GM23338 (cell line): ENCODE results near the gene PIRT. TPM values are rescaled to one million over a fixed set of nuclear protein-coding genes. Genes with fewer than 3 reads are reported as not detected.

ENCODE experiments used
- ATAC-seq: fragments of 200-7000 bp; cut with Tn5 transposase; 3 replicates; pipeline ENCODE4 v1.9.1; 2020
- DNase-seq: peaks from one replicate; pipeline ENCODE4 v3.0.0-alpha.2; 2015; ENCODE audit warnings: low spot score
- H2AFZ ChIP-seq: fragments of 200-600 bp; sonication (generic); 2 replicates; pipeline ENCODE4 v1.8.0; 2016; ENCODE audit warnings: antibody characterized with exemption, mild to moderate bottlenecking, moderate library complexity
- H3F3A ChIP-seq: fragments of 200-600 bp; sonication (generic); replicated peaks from 2 replicates; pipeline ENCODE4 v1.8.0; 2017; ENCODE audit warnings: antibody characterized with exemption, mixed run types, low read depth
- H3K27ac ChIP-seq: fragments of 200-600 bp; sonication (generic); 2 replicates; pipeline ENCODE4 v1.6.1; 2016; ENCODE audit warnings: low read depth
- H3K27me3 ChIP-seq: fragments of 200-600 bp; sonication (generic); 2 replicates; pipeline ENCODE4 v1.8.0; 2016; ENCODE audit warnings: mild to moderate bottlenecking, mixed run types, moderate library complexity; ENCODE audit not compliant: insufficient read depth
- H3K36me3 ChIP-seq: fragments of 200-600 bp; sonication (generic); 2 replicates; pipeline ENCODE4 v1.8.0; 2016; ENCODE audit warnings: mild to moderate bottlenecking; ENCODE audit not compliant: insufficient read depth
- H3K4me1 ChIP-seq: fragments of 200-600 bp; sonication (generic); 2 replicates; pipeline ENCODE4 v1.8.0; 2016; ENCODE audit warnings: mild to moderate bottlenecking, moderate library complexity; ENCODE audit not compliant: insufficient read depth
- H3K4me2 ChIP-seq: fragments of 200-600 bp; sonication (generic); 2 replicates; pipeline ENCODE4 v1.7.1; 2017; ENCODE audit warnings: mixed run types
- H3K4me3 ChIP-seq: fragments of 200-600 bp; sonication (generic); 2 replicates; pipeline ENCODE4 v1.6.1; 2016; ENCODE audit warnings: mixed run types
- H3K79me2 ChIP-seq: fragments of 200-600 bp; sonication (generic); replicated peaks from 2 replicates; pipeline ENCODE4 v1.8.0; 2017; ENCODE audit warnings: mild to moderate bottlenecking; ENCODE audit not compliant: insufficient read depth
- H3K9me2 ChIP-seq: fragments of 200-600 bp; sonication (generic); 2 replicates; pipeline ENCODE4 v1.8.0; 2017; ENCODE audit not compliant: insufficient read depth
- H4K20me1 ChIP-seq: fragments of 200-600 bp; sonication (generic); replicated peaks from 2 replicates; pipeline ENCODE4 v1.8.0; 2017; ENCODE audit warnings: mild to moderate bottlenecking; ENCODE audit not compliant: insufficient read depth
- H3K27ac Mint-ChIP-seq: 2 replicates; pipeline ENCODE4 v1.8.0; 2020; ENCODE audit warnings: inconsistent platforms, mild to moderate bottlenecking, moderate library complexity, mixed read lengths
- H3K27me3 Mint-ChIP-seq: 3 replicates; pipeline ENCODE4 v1.8.0; 2022; ENCODE audit warnings: low read depth, mild to moderate bottlenecking, moderate library complexity, mixed read lengths, inconsistent platforms; ENCODE audit not compliant: insufficient read depth, poor library complexity
- H3K36me3 Mint-ChIP-seq: 3 replicates; pipeline ENCODE4 v1.8.0; 2021; ENCODE audit warnings: low read depth, mild to moderate bottlenecking, inconsistent platforms, moderate library complexity, mixed read lengths
- H3K4me1 Mint-ChIP-seq: 3 replicates; pipeline ENCODE4 v1.8.0; 2020; ENCODE audit warnings: mild to moderate bottlenecking, inconsistent platforms, mixed read lengths
- H3K4me3 Mint-ChIP-seq: 3 replicates; pipeline ENCODE4 v1.8.0; 2021; ENCODE audit warnings: moderate library complexity, mild to moderate bottlenecking, inconsistent platforms, mixed read lengths
- H3K9me3 Mint-ChIP-seq: 3 replicates; pipeline ENCODE4 v1.8.0; 2020; ENCODE audit warnings: moderate library complexity, mild to moderate bottlenecking, inconsistent platforms, mixed read lengths
- CREB1 ChIP-seq: fragments of 250-450 bp; sonication (Bioruptor Pico); IDR thresholded peaks from 2 replicates; pipeline ENCODE4 v1.5.0; 2020; ENCODE audit warnings: low read depth, mild to moderate bottlenecking, moderate library complexity
- CTCF ChIP-seq, 2 experiments: fragments of 200-600 bp in 1 of 2; sonication (generic) in 1 of 2; conservative IDR thresholded peaks; 2 replicates each; pipeline versions ENCODE4 v1.5.1 to v1.6.1; 2016 to 2017; ENCODE audit warnings: antibody characterized with exemption in 2 of 2, low read depth in 2 of 2, mild to moderate bottlenecking in 2 of 2, moderate library complexity in 1 of 2
- ETS1 ChIP-seq: IDR thresholded peaks from 2 replicates; pipeline ENCODE4 v1.6.1; 2016; ENCODE audit warnings: antibody characterized with exemption
- EZH2 ChIP-seq: fragments of 200-600 bp; sonication (generic); IDR thresholded peaks from one replicate; pipeline ENCODE4 v1.8.0; 2017; ENCODE audit warnings: antibody characterized with exemption, mild to moderate bottlenecking, low read depth; ENCODE audit not compliant: unreplicated experiment
- EZH2phosphoT487 ChIP-seq: fragments of 200-600 bp; sonication (generic); IDR thresholded peaks from one replicate; pipeline ENCODE4 v1.8.1; 2018; ENCODE audit warnings: antibody characterized with exemption; ENCODE audit not compliant: unreplicated experiment
- JUNB ChIP-seq: IDR thresholded peaks from one replicate; pipeline ENCODE4 v1.6.1; 2016; ENCODE audit warnings: antibody characterized with exemption; ENCODE audit not compliant: unreplicated experiment
- NANOG ChIP-seq: IDR thresholded peaks from 2 replicates; pipeline ENCODE4 v1.6.1; 2016; ENCODE audit warnings: antibody characterized with exemption, borderline replicate concordance
- POLR2AphosphoS5 ChIP-seq: IDR thresholded peaks from 2 replicates; pipeline ENCODE4 v1.6.1; 2016; ENCODE audit warnings: antibody characterized with exemption, low read depth
- REST ChIP-seq: IDR thresholded peaks from one replicate; pipeline ENCODE4 v1.6.1; 2018; ENCODE audit warnings: antibody characterized with exemption; ENCODE audit not compliant: unreplicated experiment
- STAT1 ChIP-seq: IDR thresholded peaks from one replicate; pipeline ENCODE4 v1.6.1; 2016; ENCODE audit warnings: antibody characterized with exemption; ENCODE audit not compliant: unreplicated experiment
- ZNF114 ChIP-seq: fragments of 250-450 bp; sonication (Bioruptor Pico); IDR thresholded peaks from 2 replicates; pipeline ENCODE4 v1.5.0; 2020; ENCODE audit warnings: mild to moderate bottlenecking, moderate library complexity
- ZNF331 ChIP-seq: fragments of 250-450 bp; sonication (Bioruptor Pico); IDR thresholded peaks from 2 replicates; pipeline ENCODE4 v1.5.0; 2020; ENCODE audit warnings: low read depth, mild to moderate bottlenecking, moderate library complexity
- ZNF462 ChIP-seq: fragments of 250-450 bp; sonication (Bioruptor Pico); IDR thresholded peaks from 2 replicates; pipeline ENCODE4 v1.5.0; 2020; ENCODE audit warnings: mild to moderate bottlenecking, moderate library complexity
- polyA plus RNA-seq: library from polyadenylated mRNA; unstranded; fragments of >200 nt; fragmentation: Nextera tagmentation; extraction: Ambion mirVana; gene quantifications from 2 replicates; pipeline ENCODE4 v1.2.1, GENCODE V29; 2016
- total RNA-seq: library from RNA; depleted of rRNA; stranded (reverse); fragments of >200 nt; shearing (Covaris generic); gene quantifications from 2 replicates; pipeline ENCODE4 v1.2.3, GENCODE V29; 2014

PIRT gene
- total and polyA plus RNA-seq, 2 experiments from 2014 or later = not detected

- no peaks in the 10 kb centered on the region for H3K79me2 ChIP-seq
- H3K9me2 ChIP-seq = no peaks in the 10 kb centered on the region
- ATAC-seq = no peak
- Mint-ChIP-seq H3K27ac (peak overlapping the region; percentile 84), H3K4me3 (no peak overlapping the region), H3K36me3 (no peaks in the 10 kb centered on the region), H3K4me1 (peaks cover 67% of the 10 kb centered on the region), H3K27me3 (peaks cover 17% of the 10 kb centered on the region), H3K9me3 (no peaks in the 10 kb centered on the region; the same call in 2 of the 3 replicates)
- no peak overlapping the region for H3K4me3 ChIP-seq
- no peak for TF ChIP-seq POLR2AphosphoS5
- no peak for TF ChIP-seq JUNB
- TF ChIP-seq ZNF331 (CRISPR knock-in tag) = no peak
- TF ChIP-seq ZNF462 (CRISPR knock-in tag) = no peak
- no peak for TF ChIP-seq CREB1 (CRISPR knock-in tag)
- TF ChIP-seq CTCF (conservative IDR thresholded peaks at IDR 0.05; ENCODE audit: low read depth in 2 of 2) = no peak
- no peak for TF ChIP-seq REST
- no peak for TF ChIP-seq ZNF114 (CRISPR knock-in tag)
- no peak for TF ChIP-seq NANOG
- no peak for TF ChIP-seq EZH2
- no peak for TF ChIP-seq EZH2phosphoT487
- TF ChIP-seq ETS1 = no peak
- no peak for TF ChIP-seq STAT1
- DNase-seq = no peak
- no peak overlapping the region for H3K27ac ChIP-seq
- peaks cover 32% of the 10 kb centered on the region for H3K4me1 ChIP-seq
- H4K20me1 ChIP-seq = no peaks in the 10 kb centered on the region
- H3F3A ChIP-seq = no peaks in the 10 kb centered on the region
- no peaks in the 10 kb centered on the region for H3K27me3 ChIP-seq
- peak overlapping the region; percentile 94 for H2AFZ ChIP-seq
- no peaks in the 10 kb centered on the region for H3K36me3 ChIP-seq
- no peak overlapping the region for H3K4me2 ChIP-seq
Measured at GRCh38 chr17:10787306-10788045, 50.4 kb downstream of the PIRT start.
